ENCODE measurements around the gene BTBD19. TPM values are rescaled to one million over a fixed set of nuclear protein-coding genes. Genes with fewer than 3 reads are reported as not detected.

Gene BTBD19
- polyA plus RNA-seq, 1 of the 3 experiments (the other 2 are of a cell fraction): 36.9 TPM

DNA sequence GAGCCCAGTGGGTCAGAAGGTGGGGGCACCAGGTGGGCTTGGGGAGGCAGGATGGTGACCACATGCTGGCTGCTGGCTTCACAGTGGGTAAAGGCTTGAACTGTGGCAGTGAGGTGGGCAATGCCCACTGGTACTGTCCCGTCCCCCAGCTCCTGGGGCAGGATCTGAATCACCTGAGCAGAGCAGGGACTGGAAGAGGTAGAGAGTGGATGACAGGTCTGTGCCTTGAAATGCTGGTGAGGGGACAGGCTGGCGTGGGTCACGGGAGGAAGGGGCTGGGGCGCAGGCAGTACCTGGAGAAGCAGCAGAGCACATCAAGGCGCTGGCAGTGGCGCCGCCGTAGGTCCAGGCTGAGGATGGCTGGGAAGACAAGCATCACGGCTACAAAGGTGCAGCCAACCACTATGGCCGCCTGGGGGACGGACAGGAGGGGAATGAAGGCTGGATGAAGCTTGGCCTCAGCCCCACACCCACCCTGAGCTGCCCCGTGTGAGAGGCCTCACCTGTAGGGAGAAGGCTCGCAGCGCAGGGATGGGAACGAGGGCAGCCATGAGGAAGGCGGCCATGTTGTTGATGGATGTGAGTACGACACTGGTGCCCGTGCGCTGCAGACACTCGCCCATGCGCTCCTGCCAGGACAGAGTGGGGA, 19.8 kb downstream of the BTBD19 start:
- ChIA-PET CTCF (interaction anchor here (1.6 to 2.0 kb wide), 2 partner anchors 12 to 187 kb away, joined by 3 to 5 read pairs; no protein-coding TSS in a partner anchor), POLR2A (interaction anchor here (0.9 to 1.4 kb wide), 2 partner anchors 15 to 53 kb away, joined by 3 to 4 read pairs; partner anchors contain the start of genes PTCH2 and RPS8)
- Histone ChIP-seq H3K9me2 (no peaks in the 10 kb centered on the region), H3F3A (replicated peaks; ENCODE audit: insufficient read depth) (no peaks in the 10 kb centered on the region), H3K9ac (no peak overlapping the region), H3K4me2 (no peak overlapping the region), H3K79me2 (ENCODE audit: insufficient read depth) (no peaks in the 10 kb centered on the region), H3K27ac (ENCODE audit: low read depth in 2 of 2, low read length in 1 of 2) (no peak overlapping the region), H3K36me3 (replicated peaks in 1 of 2; ENCODE audit: control insufficient read depth in 1 of 2, insufficient read depth in 2 of 2, low read length in 1 of 2) (no peaks in the 10 kb centered on the region), H3K9me3 (no peaks in the 10 kb centered on the region), H3K4me1 (ENCODE audit: control insufficient read depth in 1 of 2, insufficient read depth in 2 of 2, low read depth in 1 of 2, low read length in 1 of 2) (no peaks in the 10 kb centered on the region; a peak in 1 of 4 replicates), H2AFZ (ENCODE audit: low read depth) (no peak overlapping the region), H3K27me3 (ENCODE audit: insufficient read depth) (no peaks in the 10 kb centered on the region), H4K20me1 (ENCODE audit: insufficient read depth) (no peaks in the 10 kb centered on the region), H3K4me3 (ENCODE audit: low read depth in 2 of 2, low read length in 1 of 2) (no peak overlapping the region)
- no peak for DNase-seq
- WGBS (ENCODE audit: low lambda C conversion rate): 94% methylated on average over 8 of the region's 21 CpGs
- no peak for TF ChIP-seq ELF1 (IDR thresholded peaks at IDR 0.05)
- TF ChIP-seq FOXM1 (IDR thresholded peaks at IDR 0.05; ENCODE audit: low read depth): no peak
- TF ChIP-seq NRF1 (IDR thresholded peaks at IDR 0.05; ENCODE audit: low read depth, low read length): no peak
- no peak for TF ChIP-seq TCF12 (IDR thresholded peaks at IDR 0.05)
- no peak for TF ChIP-seq TAF1 (IDR thresholded peaks at IDR 0.05; ENCODE audit: borderline replicate concordance, low read depth, low read length)
- no peak for TF ChIP-seq EP300 (IDR thresholded peaks at IDR 0.05; ENCODE audit: borderline replicate concordance in 1 of 2, low read depth in 1 of 2, low read length in 1 of 2)
- TF ChIP-seq, protein P1, sequence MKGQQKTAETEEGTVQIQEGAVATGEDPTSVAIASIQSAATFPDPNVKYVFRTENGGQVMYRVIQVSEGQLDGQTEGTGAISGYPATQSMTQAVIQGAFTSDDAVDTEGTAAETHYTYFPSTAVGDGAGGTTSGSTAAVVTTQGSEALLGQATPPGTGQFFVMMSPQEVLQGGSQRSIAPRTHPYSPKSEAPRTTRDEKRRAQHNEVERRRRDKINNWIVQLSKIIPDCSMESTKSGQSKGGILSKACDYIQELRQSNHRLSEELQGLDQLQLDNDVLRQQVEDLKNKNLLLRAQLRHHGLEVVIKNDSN (IDR thresholded peaks at IDR 0.05; ENCODE audit: borderline replicate concordance, low read depth): no peak
- TF ChIP-seq, protein P2, sequence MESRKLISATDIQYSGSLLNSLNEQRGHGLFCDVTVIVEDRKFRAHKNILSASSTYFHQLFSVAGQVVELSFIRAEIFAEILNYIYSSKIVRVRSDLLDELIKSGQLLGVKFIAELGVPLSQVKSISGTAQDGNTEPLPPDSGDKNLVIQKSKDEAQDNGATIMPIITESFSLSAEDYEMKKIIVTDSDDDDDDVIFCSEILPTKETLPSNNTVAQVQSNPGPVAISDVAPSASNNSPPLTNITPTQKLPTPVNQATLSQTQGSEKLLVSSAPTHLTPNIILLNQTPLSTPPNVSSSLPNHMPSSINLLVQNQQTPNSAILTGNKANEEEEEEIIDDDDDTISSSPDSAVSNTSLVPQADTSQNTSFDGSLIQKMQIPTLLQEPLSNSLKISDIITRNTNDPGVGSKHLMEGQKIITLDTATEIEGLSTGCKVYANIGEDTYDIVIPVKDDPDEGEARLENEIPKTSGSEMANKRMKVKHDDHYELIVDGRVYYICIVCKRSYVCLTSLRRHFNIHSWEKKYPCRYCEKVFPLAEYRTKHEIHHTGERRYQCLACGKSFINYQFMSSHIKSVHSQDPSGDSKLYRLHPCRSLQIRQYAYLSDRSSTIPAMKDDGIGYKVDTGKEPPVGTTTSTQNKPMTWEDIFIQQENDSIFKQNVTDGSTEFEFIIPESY (IDR thresholded peaks at IDR 0.05; ENCODE audit: borderline replicate concordance, low read depth): no peak
- TF ChIP-seq MXI1 (IDR thresholded peaks at IDR 0.05; ENCODE audit: low read depth, low read length): no peak
- TF ChIP-seq TEAD4 (IDR thresholded peaks at IDR 0.05; ENCODE audit: borderline replicate concordance, insufficient read depth): no peak
- TF ChIP-seq, protein P3, sequence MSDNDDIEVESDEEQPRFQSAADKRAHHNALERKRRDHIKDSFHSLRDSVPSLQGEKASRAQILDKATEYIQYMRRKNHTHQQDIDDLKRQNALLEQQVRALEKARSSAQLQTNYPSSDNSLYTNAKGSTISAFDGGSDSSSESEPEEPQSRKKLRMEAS (IDR thresholded peaks at IDR 0.05; ENCODE audit: low read depth): no peak
- TF ChIP-seq, protein P4, sequence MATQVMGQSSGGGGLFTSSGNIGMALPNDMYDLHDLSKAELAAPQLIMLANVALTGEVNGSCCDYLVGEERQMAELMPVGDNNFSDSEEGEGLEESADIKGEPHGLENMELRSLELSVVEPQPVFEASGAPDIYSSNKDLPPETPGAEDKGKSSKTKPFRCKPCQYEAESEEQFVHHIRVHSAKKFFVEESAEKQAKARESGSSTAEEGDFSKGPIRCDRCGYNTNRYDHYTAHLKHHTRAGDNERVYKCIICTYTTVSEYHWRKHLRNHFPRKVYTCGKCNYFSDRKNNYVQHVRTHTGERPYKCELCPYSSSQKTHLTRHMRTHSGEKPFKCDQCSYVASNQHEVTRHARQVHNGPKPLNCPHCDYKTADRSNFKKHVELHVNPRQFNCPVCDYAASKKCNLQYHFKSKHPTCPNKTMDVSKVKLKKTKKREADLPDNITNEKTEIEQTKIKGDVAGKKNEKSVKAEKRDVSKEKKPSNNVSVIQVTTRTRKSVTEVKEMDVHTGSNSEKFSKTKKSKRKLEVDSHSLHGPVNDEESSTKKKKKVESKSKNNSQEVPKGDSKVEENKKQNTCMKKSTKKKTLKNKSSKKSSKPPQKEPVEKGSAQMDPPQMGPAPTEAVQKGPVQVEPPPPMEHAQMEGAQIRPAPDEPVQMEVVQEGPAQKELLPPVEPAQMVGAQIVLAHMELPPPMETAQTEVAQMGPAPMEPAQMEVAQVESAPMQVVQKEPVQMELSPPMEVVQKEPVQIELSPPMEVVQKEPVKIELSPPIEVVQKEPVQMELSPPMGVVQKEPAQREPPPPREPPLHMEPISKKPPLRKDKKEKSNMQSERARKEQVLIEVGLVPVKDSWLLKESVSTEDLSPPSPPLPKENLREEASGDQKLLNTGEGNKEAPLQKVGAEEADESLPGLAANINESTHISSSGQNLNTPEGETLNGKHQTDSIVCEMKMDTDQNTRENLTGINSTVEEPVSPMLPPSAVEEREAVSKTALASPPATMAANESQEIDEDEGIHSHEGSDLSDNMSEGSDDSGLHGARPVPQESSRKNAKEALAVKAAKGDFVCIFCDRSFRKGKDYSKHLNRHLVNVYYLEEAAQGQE (IDR thresholded peaks at IDR 0.05; ENCODE audit: low read depth, low read length): no peak
- no peak for TF ChIP-seq SIN3A (IDR thresholded peaks at IDR 0.05; ENCODE audit: borderline replicate concordance, low read depth, low read length)

Data from SK-N-SH (cell line).